Lower leg skin (tissue), 4 donors: ENCODE measurements around the gene ANKDD1B. TPM values are rescaled to one million over a fixed set of nuclear protein-coding genes. Genes with fewer than 3 reads are reported as not detected.

Experiments
- DNase-seq, 2 donors: peaks; one replicate each; pipeline ENCODE4 v3.0.0-alpha.2; 2019; ENCODE audit warnings: low spot score in 2 of 2
- H3K4me3 ChIP-seq: fragments of 200-600 bp; sonication (generic); 2 replicates; pipeline ENCODE4 v1.5.1; 2017; ENCODE audit warnings: mild to moderate bottlenecking, low read depth; ENCODE audit not compliant: poor library complexity, severe bottlenecking
- POLR2A ChIP-seq, 2 donors: fragments of 450-650 bp; IDR thresholded peaks; one replicate each; pipeline ENCODE4 v1.6.1; 2016 to 2017; ENCODE audit warnings: antibody characterized with exemption in 2 of 2, mild to moderate bottlenecking in 1 of 2, moderate library complexity in 1 of 2
- WGBS, 2 donors: methylation state at CpG; one replicate each; pipeline ENCODE4 v1.1.5; 2018; 5-methylcytosine and 5-hydroxymethylcytosine counted together
- intact Hi-C: fragments of 100-400 bp; cut with DNase I; formaldehyde crosslinking; loops from one replicate; pipeline ENCODE4 v1.15.0; 2023; ENCODE audit warnings: low total_unique reads
- total RNA-seq, 4 donors: library from RNA; depleted of rRNA; stranded (reverse); fragments of >200 nt; gene quantifications; one replicate each; pipeline ENCODE4 v1.1.0, GENCODE V29; 2016
- TF ChIP-seq, protein P1 (sequence below), 3 donors: fragments of 450-650 bp; IDR thresholded peaks; one replicate each; pipeline ENCODE4 v1.5.1; 2016; ENCODE audit warnings: antibody characterized with exemption in 3 of 3, mild to moderate bottlenecking in 3 of 3, moderate library complexity in 2 of 3

ANKDD1B gene
- total RNA-seq, 4 donors from 2014 or later, result 0.21 to 1.1 (median 0.45) TPM; not detected in 1

DNA sequence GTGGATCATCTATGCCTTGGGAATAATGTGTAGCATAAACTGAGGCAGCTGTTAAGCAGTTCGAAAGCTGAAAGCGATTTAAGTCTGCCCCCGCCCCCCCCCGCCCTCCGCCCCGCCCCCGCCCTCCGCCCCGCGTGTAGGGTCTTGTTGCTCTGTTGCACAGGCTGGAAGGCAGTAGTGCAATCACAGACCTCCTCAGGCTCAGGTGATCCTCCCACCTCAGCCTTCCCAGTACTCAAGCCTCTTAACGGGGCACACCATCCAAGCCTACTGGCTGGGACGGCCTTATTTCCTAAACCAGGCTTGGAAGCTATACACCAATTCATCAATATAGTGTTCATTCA lies 945 bp downstream of the ANKDD1B start:
- no peak for TF ChIP-seq POLR2A (IDR thresholded peaks at IDR 0.05)
- TF ChIP-seq, protein P1, sequence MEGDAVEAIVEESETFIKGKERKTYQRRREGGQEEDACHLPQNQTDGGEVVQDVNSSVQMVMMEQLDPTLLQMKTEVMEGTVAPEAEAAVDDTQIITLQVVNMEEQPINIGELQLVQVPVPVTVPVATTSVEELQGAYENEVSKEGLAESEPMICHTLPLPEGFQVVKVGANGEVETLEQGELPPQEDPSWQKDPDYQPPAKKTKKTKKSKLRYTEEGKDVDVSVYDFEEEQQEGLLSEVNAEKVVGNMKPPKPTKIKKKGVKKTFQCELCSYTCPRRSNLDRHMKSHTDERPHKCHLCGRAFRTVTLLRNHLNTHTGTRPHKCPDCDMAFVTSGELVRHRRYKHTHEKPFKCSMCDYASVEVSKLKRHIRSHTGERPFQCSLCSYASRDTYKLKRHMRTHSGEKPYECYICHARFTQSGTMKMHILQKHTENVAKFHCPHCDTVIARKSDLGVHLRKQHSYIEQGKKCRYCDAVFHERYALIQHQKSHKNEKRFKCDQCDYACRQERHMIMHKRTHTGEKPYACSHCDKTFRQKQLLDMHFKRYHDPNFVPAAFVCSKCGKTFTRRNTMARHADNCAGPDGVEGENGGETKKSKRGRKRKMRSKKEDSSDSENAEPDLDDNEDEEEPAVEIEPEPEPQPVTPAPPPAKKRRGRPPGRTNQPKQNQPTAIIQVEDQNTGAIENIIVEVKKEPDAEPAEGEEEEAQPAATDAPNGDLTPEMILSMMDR (IDR thresholded peaks at IDR 0.05), result no peak
- no peak for DNase-seq
- H3K4me3 ChIP-seq, result no peak overlapping the region
- WGBS, 2 donors, result 14 to 16% methylated on average over 12 of the region's 12 CpGs
- intact Hi-C loops, result no loop called here

DNA sequence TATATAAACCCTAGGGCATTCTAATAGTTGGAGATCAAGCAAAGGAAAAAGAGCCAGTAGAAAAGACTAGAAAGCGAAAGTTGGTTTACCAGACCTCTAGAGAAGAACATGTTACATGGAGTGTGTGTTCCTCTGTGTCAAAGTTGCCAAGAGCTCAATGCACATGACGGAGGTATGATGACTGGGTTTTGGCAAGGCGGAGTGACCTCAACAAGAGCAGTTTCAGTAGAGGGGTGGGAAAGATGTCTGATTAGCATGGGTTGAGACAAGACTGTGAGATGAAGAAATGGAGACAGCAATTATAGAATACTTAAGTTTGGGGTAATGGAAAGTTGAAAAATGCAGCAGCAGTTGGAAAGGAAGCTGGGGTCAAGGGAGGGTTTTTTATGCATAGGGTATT lies 1.6 kb downstream of the ANKDD1B start:
- intact Hi-C loops, result no loop called here
- TF ChIP-seq POLR2A (IDR thresholded peaks at IDR 0.05), result no peak
- TF ChIP-seq, protein P1 (IDR thresholded peaks at IDR 0.05), result no peak
- WGBS, 2 donors, result 76 to 84% methylated on average over 3 of the region's 3 CpGs
- no peak overlapping the region for H3K4me3 ChIP-seq
- no peak for DNase-seq

DNA sequence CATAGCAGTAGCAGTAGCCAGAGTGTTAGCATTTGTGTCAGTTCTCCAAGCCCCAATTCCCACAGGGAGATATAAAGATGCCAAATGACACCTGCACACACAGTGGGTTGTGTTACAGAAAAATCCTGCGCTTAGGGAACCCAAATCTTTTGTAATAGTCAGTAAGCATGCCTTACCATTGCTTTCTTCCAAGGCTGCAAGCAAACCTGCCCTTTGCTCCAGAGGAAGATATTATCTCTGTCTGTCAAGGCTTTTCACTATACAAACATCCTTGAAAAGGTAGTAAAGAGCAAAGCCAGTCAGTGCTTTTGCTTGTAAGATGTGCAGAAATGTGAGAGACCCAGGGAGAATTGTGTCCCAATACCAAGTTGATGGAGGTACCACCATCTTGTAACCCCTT lies 2.9 kb downstream of the ANKDD1B start:
- 43 to 71% methylated on average over 1 of the region's 1 CpG for WGBS, 2 donors
- H3K4me3 ChIP-seq, result no peak overlapping the region
- intact Hi-C loops, result no loop called here
- no peak for TF ChIP-seq POLR2A (IDR thresholded peaks at IDR 0.05)
- TF ChIP-seq, protein P1 (IDR thresholded peaks at IDR 0.05), result no peak
- no peak for DNase-seq

DNA sequence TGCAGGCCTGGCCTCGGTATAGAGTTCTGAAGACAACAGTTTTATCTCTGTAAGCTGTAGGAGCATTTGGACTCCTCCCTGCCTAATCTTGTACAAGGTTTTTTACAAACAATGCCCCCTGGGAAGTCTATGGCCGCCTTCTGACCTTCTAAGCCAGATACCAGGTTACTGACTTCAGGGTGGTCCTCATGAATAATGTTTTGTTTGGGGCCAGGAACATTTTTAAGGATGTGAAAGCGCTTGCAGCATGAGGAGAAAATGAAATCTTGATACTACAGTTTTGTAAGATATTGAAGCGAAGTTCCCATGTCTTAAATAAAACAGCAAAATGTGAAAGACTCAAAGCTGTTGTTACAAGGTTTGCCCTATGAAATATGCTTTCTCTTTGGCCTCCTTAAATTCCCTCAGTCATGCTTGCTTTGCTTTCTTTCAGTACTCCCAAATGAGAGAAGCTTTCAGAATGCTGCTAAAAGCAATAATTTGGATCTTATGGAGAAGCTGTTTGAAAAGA lies 5.2 kb downstream of the ANKDD1B start:
- intact Hi-C loops, result no loop called here
- TF ChIP-seq POLR2A (IDR thresholded peaks at IDR 0.05), result no peak
- TF ChIP-seq, protein P1 (IDR thresholded peaks at IDR 0.05), result no peak
- WGBS, 2 donors, result 63 to 82% methylated on average over 4 of the region's 4 CpGs
- DNase-seq, result no peak
- no peak overlapping the region for H3K4me3 ChIP-seq

DNA sequence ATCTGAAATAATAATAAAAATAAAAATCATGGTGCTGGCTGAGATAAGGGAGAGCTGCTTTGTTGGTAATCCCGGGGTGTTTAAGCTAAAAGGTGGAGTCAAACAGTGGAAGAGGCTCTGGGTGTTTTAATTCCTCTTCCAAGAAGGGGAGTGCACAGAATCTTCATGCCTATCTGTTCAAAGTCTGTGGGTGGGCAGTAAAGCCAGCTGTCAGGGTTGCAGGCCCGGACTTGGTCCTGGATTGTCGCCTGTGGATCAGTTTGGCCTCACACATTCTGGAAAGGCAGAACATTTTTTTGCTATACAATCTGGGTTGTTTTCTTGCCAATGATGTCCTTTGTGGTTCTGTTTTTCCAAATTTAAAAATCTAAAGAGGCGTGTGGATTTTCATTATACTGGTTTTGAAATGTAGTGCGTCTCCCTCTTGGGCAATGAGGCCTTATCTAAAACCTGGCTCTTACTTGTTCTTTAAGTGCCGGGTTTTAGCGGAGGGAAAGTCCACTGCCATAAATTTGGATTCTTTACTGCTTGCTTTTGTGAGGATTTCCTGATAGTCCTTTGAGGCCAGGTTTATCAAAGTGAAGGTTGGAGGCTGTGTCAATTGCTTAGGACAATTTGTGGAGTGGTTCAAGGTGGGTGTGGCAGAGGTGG lies 5.8 kb downstream of the ANKDD1B start:
- 35 to 45% methylated on average over 7 of the region's 7 CpGs for WGBS, 2 donors
- no peak for TF ChIP-seq POLR2A (IDR thresholded peaks at IDR 0.05)
- TF ChIP-seq, protein P1 (IDR thresholded peaks at IDR 0.05), result no peak
- no peak for DNase-seq
- H3K4me3 ChIP-seq, result no peak overlapping the region
- intact Hi-C loops, result no loop called here
